DOHH2 (cell line): Measurements from ENCODE around the gene TICAM2.

Source experiments
- EZH2phosphoT487 ChIP-seq: fragments of 200-600 bp; sonication (generic); IDR thresholded peaks from 2 replicates; pipeline ENCODE4 v1.6.1; 2017; ENCODE audit warnings: borderline replicate concordance, mild to moderate bottlenecking, antibody characterized with exemption, low read length, moderate library complexity, mixed read lengths
- TF ChIP-seq, protein P1 (sequence below): fragments of 200-600 bp; sonication (generic); IDR thresholded peaks from one replicate; pipeline ENCODE4 v1.5.1; 2014; ENCODE audit warnings: antibody characterized with exemption, mild to moderate bottlenecking, low read depth, low read length; ENCODE audit not compliant: poor library complexity, severe bottlenecking

DNA sequence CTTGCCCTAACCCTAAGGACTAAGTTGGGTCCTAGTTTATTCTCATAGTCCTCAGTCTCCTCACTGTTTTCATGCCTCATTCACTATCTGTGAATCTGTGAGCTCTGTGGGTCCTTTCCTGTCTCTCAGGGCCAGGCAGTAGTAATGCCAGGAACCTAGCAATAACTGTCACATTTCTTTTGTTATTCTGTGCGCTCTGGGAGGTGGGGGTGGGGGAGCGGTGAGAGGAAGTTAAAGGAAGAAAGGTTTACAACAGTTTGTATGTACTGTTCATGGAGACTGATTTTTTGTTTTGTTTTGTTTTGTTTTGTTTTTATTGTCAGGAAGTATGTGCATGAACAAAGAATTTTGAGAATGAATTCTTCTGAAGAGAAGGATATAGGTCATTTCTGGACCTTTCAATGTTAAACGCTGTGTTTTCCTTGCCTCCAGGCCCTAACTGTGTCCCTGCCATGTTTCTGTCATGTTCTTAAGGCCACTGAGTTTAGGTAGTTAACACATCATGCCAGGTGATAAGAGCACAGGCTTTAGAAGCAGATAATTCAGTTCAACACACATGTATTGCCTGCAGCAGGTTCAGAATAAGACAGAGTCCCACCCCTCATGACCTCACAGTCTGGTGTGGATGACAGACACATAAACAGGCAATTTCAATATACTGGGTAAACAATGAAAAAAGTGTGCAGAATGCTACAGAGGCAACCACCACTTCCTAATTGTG is 44.5 kb downstream of the TICAM2 start:
- TF ChIP-seq, protein P1, sequence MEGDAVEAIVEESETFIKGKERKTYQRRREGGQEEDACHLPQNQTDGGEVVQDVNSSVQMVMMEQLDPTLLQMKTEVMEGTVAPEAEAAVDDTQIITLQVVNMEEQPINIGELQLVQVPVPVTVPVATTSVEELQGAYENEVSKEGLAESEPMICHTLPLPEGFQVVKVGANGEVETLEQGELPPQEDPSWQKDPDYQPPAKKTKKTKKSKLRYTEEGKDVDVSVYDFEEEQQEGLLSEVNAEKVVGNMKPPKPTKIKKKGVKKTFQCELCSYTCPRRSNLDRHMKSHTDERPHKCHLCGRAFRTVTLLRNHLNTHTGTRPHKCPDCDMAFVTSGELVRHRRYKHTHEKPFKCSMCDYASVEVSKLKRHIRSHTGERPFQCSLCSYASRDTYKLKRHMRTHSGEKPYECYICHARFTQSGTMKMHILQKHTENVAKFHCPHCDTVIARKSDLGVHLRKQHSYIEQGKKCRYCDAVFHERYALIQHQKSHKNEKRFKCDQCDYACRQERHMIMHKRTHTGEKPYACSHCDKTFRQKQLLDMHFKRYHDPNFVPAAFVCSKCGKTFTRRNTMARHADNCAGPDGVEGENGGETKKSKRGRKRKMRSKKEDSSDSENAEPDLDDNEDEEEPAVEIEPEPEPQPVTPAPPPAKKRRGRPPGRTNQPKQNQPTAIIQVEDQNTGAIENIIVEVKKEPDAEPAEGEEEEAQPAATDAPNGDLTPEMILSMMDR, result no peak
- no peak for TF ChIP-seq EZH2phosphoT487
